ENCODE measurements around the gene TFIP11. TPM values are rescaled to one million over a fixed set of nuclear protein-coding genes. Genes with fewer than 3 reads are reported as not detected.

Gene TFIP11
- total RNA-seq, 1 donor from 2014 or later = 23.1 TPM

- intact Hi-C loops (cut with DNase I) = no loop called here
- no peaks in the 10 kb centered on the region for H3K27me3 ChIP-seq
- H3K27ac ChIP-seq = no peak overlapping the region
- H3K4me1 ChIP-seq = no peaks in the 10 kb centered on the region
- H3K36me3 ChIP-seq = peaks cover 0 to 61% of the 10 kb centered on the region in 2 donors
- no peak for DNase-seq (ENCODE audit: extremely low spot score in 2 of 2)
- H3K9me3 ChIP-seq = no peaks in the 10 kb centered on the region
- no peak overlapping the region for H3K4me3 ChIP-seq
- TF ChIP-seq, protein P1, sequence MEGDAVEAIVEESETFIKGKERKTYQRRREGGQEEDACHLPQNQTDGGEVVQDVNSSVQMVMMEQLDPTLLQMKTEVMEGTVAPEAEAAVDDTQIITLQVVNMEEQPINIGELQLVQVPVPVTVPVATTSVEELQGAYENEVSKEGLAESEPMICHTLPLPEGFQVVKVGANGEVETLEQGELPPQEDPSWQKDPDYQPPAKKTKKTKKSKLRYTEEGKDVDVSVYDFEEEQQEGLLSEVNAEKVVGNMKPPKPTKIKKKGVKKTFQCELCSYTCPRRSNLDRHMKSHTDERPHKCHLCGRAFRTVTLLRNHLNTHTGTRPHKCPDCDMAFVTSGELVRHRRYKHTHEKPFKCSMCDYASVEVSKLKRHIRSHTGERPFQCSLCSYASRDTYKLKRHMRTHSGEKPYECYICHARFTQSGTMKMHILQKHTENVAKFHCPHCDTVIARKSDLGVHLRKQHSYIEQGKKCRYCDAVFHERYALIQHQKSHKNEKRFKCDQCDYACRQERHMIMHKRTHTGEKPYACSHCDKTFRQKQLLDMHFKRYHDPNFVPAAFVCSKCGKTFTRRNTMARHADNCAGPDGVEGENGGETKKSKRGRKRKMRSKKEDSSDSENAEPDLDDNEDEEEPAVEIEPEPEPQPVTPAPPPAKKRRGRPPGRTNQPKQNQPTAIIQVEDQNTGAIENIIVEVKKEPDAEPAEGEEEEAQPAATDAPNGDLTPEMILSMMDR (IDR thresholded peaks at IDR 0.05) = no peak
- TF ChIP-seq POLR2A (IDR thresholded peaks at IDR 0.05) = no peak
- TF ChIP-seq POLR2AphosphoS5 (IDR thresholded peaks at IDR 0.05; ENCODE audit: insufficient read depth in 1 of 2, low read depth in 1 of 2) = no peak
Measured at GRCh38 chr22:26453216-26453615, 59.1 kb downstream of the TFIP11 start.

GRCh38 chr22:26452236-26453016, 59.8 kb downstream of the TFIP11 start:
- TF ChIP-seq POLR2AphosphoS5 (IDR thresholded peaks at IDR 0.05; ENCODE audit: insufficient read depth in 1 of 2, low read depth in 1 of 2) (no peak), POLR2A (IDR thresholded peaks at IDR 0.05) (no peak)
- TF ChIP-seq, protein P1 (IDR thresholded peaks at IDR 0.05) = no peak
- Histone ChIP-seq H3K4me3 (no peak overlapping the region), H3K27me3 (no peaks in the 10 kb centered on the region), H3K9me3 (no peaks in the 10 kb centered on the region), H3K27ac (no peak overlapping the region), H3K4me1 (no peaks in the 10 kb centered on the region), H3K36me3 (peaks cover 0 to 54% of the 10 kb centered on the region in 2 donors)
- intact Hi-C loops (cut with DNase I) = no loop called here
- no peak for DNase-seq (ENCODE audit: extremely low spot score in 2 of 2)

- Histone ChIP-seq H3K9me3 (no peaks in the 10 kb centered on the region), H3K36me3 (peaks cover 0 to 36% of the 10 kb centered on the region in 2 donors), H3K4me3 (no peak overlapping the region), H3K27me3 (no peaks in the 10 kb centered on the region), H3K4me1 (no peaks in the 10 kb centered on the region), H3K27ac (no peak overlapping the region)
- no peak for DNase-seq (ENCODE audit: extremely low spot score in 2 of 2)
- intact Hi-C loops (cut with DNase I) = no loop called here
- TF ChIP-seq POLR2A (IDR thresholded peaks at IDR 0.05) (no peak), POLR2AphosphoS5 (IDR thresholded peaks at IDR 0.05; ENCODE audit: insufficient read depth in 1 of 2, low read depth in 1 of 2) (no peak)
- TF ChIP-seq, protein P1 (IDR thresholded peaks at IDR 0.05) = no peak
Measured at GRCh38 chr22:26450453-26451185, 61.7 kb downstream of the TFIP11 start.

DNA sequence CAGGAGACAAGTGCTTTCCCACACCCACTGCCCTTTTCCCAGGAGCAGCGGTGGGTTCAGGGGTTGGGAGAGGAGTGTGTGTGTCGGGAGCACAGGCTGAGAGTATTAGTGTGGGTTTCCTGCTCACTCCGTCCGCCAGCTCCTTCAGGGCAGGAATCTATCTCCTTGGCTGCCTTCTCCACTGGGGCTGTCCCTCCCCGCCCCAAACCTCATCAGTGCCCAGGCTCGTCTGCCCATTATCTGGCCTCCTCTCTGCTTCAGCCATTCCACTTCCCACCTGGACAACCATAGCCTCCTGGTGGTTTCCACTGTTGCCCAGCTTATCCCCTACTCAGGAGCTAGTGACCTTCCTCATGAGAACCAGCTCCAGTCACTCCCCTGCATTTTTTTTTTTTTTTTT, 63.3 kb downstream of the TFIP11 start:
- Histone ChIP-seq H3K27ac (no peak overlapping the region), H3K4me1 (no peaks in the 10 kb centered on the region), H3K36me3 (peaks cover 0 to 30% of the 10 kb centered on the region in 2 donors), H3K9me3 (no peaks in the 10 kb centered on the region), H3K4me3 (no peak overlapping the region), H3K27me3 (no peaks in the 10 kb centered on the region)
- TF ChIP-seq POLR2AphosphoS5 (IDR thresholded peaks at IDR 0.05; ENCODE audit: insufficient read depth in 1 of 2, low read depth in 1 of 2) (no peak), POLR2A (IDR thresholded peaks at IDR 0.05) (no peak)
- TF ChIP-seq, protein P1 (IDR thresholded peaks at IDR 0.05) = no peak
- DNase-seq (ENCODE audit: extremely low spot score in 2 of 2) = no peak
- intact Hi-C loops (cut with DNase I) = no loop called here

All from vagina (tissue), 2 donors.